Measurements from ENCODE around the gene IMPG2.
"Not testable (repeated sequence)": the region's sequence is repeated elsewhere in the genome, so short reads cannot be mapped to it uniquely, and the experiment has no call there.

The IMPG2 gene

DNA sequence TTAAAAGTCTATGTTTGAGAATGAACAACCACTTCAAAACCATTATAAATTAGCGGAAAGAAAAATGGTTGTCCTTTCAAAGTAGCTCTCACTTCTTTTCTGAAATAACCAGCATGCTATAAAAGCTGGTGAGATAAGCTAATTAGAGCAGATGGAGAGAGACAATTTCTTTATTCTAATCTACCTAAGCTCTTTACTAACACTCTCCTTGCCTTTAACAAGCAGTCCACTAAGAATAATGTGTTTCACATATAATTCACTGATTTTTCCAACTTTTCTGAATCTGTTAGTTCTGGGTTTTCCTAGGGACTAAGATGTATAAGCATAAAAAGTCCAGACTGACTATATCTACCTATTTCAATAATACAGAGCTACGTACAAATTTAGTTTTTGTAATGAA lies at the start of gene IMPG2:
Gene IMPG2, minus strand, starts transcription at position 101 of the 400 bp plus-strand sequence. CDS start 203 bp downstream, outside the sequence.
- H3K4me3 ChIP-seq (ENCODE audit: low read depth, low read length): no peak within 1 kb of the TSS

DNA sequence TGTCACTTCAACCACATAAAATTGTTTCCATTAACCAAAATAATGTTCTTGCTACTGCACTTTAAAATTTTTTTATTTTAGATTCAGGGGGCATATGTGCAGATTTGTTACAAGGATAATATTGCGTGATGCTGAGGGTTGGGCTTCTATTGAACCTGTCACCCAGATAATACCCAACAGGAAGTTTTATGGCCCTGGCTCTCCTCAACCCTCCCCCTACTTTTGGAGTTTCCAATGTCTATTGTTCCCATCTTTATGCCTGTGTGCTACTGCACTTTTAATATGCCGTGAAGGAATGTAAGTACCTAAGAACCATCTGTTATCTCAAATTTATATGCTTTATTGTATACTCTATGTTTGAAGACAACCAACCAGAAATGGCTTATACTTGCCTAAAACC lies 42.0 kb upstream of the IMPG2 start:
- H3K4me3 ChIP-seq (ENCODE audit: low read depth, low read length): no peak overlapping the region

DNA sequence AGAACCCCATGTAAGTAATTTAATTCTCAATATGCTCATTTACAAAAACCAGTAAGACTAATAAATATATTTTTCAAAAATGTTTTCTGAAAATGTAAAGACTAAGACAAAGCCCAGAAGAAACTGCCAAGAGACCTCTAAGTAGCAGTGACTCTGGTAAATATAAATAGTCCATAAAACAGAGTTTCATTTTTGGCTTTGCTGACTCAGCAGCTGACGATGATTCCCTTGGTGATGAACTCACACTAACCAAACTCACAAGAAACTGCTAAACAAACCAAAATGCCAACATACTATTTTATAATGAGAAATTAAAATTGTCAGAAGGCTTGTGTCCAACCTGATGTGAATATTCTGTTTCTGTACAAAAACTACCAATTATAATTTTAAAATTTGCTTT lies 31.5 kb upstream of the IMPG2 start:
- H3K4me3 ChIP-seq (ENCODE audit: low read depth, low read length): no peak overlapping the region

DNA sequence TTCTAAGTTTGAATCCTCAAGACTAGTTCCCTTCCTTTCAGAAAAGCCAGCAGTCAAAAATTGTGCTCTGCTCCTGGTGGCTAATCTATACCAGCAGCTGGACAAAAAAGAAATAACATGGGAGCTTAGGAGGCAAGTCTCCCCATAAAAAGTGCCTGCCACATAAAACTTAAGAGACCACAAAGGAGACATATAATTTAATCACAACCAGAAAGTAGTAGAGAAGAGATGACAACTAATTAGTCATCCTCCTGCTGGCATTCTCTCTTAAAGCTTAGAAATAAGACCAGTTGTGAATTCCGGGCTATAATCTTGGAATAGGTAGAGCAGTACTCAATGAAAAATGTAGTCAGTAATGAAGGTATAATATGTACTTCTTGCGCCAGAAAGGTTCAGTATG lies 20.2 kb upstream of the IMPG2 start:
- no peak overlapping the region for H3K4me3 ChIP-seq (ENCODE audit: low read depth, low read length)

DNA sequence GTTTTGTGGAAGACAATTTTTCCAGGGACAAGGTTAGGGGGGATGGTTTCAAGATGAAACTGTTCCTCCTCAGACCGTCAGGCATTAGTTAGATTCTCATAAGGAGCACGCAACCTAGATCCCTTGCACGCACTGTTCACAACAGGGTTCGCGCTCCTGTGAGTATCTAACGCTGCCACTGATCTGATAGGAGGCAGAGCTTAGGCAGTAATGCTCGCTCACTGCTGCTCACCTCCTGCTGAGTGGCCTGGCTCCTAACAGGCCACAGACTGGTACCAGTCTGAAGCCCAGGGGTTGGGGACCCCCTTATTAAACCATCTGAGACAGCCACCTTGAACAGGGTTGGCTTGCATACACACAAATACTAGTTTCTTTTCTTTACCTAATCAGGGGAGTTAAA lies 13.5 kb upstream of the IMPG2 start:
- no peak overlapping the region for H3K4me3 ChIP-seq (ENCODE audit: low read depth, low read length)

DNA sequence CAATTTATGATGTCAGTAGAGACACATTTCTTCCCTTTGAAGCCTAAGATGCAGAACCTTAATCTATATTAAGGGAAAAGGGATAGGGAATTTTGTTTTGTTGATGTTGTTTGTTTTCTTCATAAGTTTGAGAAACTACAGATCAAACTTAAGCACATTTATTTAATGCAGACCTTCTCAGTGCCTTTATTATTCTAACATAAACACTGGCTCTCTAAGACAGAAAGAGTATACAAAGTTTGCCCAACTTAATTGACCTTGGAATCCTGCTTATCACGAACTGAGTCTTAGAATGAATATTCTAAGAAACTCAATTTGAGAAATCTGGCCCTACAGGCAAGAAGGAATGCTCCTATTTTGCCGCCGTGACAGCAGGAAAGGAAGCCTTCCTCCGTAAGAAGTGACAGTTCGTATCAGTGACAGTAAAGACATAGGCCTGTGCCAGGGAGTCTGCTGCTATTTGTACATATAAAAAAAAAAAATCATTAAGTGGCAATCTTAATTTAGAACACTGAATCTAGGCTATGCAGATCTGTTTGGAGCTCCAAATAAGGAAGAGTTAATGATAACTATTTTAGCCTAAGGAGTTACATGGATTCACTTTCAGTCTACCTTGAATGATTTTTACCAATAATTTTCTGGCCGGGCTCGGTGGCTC lies 8.8 kb upstream of the IMPG2 start:
- H3K4me3 ChIP-seq (ENCODE audit: low read depth, low read length): no peak overlapping the region

DNA sequence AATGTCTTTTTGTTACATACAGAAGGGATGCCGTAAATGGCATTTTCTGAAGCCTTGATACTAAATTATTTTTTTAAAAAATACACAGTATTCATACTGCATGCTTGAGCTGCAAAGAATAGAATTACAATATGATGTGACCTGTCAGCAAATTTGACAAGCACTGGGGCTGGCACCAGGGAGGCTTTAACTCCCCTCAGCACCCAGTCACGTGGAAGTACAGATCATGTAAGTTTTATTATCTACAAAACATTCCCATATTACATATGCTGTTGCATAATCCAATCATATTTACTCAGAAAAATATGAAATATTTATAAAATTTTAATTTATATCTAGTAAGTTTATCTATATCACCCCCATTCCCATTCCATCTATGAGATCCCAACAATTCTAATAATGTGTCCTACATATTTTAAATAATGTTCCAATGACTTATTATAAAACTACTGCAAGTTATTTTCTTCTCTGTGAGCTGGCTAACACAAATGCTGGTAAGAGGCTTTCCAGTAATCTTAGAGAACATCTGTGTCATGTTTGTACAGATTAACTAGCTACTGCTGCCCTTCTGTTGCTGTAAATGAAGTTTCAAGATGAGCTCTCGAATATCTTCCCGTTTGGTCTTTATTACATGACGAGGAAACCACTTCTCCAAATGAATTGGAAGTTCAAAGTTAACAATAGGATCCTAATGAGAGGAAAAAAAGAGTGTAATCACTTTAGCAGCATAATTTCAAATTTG lies 5.2 kb upstream of the IMPG2 start:
- no peak overlapping the region for H3K4me3 ChIP-seq (ENCODE audit: low read depth, low read length)

DNA sequence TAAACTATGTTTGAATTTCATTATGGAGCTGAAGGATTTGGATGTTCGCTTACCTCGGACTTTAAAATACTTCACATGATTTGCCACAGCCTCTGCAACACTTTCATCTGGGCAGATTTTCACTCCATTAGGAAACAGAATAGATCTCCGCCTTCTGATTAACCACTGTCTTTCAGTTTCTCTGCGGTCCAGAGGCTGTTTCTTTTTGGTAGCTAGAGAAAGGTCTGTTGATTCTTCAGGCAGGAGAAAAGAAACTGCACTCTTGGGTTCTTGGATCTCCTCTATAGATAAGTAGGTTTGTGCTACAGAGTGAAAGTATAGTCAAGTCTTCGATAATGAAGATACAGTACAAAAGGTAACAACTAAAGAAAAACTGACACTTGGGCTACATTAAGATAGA lies 844 bp downstream of the IMPG2 start:
- H3K4me3 ChIP-seq (ENCODE audit: low read depth, low read length): no peak overlapping the region

DNA sequence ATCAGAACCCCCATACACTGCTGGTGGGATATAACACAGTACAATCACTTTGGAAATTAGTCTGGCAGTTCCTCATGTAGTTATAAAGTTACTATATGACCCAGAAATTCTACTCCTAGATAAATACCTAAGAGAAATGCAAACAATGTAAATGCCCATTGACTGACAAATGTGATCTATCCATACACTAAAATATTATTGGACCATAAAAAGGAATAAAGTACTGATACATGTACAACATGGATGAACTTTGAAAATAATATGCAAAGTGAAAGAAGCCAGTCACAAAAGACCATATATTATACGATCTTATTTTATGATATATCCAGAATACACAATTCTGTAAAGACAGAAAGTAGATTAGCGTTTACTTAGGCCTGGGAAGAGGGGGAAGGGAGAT lies 7.8 kb downstream of the IMPG2 start:
- H3K4me3 ChIP-seq (ENCODE audit: low read depth, low read length): no peak overlapping the region

DNA sequence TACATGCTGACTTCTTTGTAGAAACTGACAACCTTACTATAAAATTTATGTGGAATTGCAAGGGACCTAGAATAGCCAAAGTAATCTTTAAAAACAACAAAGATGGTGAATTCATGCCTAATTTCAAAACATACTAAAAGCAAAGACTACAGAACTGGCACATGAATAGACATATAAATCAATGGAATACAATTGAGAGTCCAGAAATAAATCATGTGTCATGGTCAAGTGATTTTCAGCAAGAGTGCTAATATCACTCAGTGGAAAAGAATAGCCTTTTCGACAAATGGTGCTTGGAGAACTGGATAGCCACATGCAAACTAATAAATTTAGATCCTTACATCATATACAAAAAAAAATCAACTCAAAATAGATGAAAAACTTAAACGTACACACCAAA lies 8.7 kb downstream of the IMPG2 start:
- H3K4me3 ChIP-seq (ENCODE audit: low read depth, low read length): no peak overlapping the region

DNA sequence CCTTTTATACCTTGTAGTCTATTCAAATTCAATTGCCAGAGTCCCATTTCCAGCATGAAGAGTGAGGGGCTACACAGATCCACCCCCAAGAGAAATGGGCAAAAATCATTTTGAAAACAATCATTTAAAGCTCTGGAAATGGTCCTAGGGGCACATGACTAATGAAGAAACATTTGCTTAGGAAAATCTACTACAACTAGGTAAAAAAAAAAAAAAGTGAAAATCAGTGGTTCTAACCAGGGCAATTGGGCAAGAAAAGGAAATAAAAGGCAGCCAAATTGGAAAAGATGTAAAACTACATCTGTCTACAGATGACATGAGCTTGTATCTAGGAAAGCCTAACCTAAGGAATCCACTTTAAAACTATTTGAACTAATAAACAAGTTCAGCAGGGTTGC lies 9.4 kb downstream of the IMPG2 start:
- no peak overlapping the region for H3K4me3 ChIP-seq (ENCODE audit: low read depth, low read length)

DNA sequence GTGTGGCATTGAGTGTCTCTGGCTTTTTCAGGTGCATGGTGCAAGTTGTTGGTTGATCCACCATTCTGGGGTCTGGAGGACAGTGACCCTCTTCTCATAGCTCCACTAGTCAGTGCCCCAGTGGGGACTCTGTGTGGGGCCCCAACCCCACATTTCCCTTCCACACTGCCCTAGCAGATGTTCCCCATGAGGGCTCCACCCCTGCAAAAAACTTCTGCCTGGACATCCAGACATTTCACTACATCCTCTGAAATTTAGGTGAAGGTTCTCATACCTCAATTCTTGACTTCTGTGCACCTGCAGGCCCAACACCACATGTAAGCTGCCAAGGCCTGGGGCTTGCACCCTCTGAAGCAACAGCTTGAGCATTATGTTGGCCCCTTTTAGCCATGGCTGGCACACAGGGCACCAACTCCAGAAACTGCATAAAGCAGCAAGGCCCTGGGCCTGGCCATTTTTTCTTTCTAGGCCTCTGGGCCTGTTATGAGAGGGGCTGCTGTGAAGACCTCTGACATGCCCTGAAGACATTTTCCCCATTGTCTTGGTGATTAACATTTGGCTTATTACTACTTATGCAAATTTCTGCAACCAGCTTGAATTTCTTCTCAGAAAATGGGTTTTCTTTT lies 12.1 kb downstream of the IMPG2 start:
- not testable (repeated sequence) for H3K4me3 ChIP-seq (ENCODE audit: low read depth, low read length)

DNA sequence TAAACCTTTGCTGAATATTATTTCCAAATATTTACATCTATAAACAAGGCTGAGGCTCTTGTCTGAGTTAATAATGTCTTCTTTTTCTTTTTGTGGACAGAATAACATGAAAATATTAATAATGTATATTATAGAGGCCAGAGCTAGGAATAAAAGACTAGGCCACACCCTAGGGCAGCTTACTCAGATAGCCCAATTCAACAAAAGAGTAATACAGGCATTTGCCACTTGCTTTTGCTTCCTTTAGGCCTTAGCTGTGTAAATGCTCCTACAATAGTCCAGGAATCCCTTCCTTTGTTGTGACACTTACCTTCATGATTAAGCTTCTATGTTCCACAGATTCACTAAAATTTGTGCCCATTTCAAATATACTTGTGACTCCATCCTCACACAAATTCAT lies 16.5 kb downstream of the IMPG2 start:
- H3K4me3 ChIP-seq (ENCODE audit: low read depth, low read length): no peak overlapping the region

DNA sequence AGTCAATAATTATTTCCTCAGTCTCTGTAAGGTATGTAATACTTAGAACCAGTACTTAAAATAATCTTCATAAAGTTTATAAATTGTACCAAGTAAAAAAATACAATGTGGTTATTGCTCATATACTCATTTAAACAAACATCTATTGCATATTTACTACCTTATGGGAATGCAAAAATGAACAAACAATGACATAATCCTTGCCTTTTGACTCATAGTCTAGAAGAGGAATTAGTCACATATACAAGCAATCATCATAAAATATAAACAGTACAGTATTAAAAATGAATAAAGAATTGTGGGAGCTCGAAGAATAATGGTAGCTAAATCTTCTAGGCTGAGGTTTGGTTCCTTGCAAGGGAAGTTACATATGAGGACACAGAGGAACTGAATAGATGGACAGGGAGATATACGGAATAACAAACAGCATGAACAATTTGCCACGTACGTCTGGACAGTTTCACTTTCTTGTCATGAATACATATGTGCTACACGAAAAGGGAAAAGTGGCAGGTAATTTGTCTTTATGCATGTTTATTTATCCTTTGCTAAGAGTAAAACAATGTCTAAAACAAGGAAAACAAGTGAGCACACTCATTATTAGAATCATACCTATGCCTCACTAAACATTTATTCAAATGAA lies 17.2 kb downstream of the IMPG2 start:
- no peak overlapping the region for H3K4me3 ChIP-seq (ENCODE audit: low read depth, low read length)

DNA sequence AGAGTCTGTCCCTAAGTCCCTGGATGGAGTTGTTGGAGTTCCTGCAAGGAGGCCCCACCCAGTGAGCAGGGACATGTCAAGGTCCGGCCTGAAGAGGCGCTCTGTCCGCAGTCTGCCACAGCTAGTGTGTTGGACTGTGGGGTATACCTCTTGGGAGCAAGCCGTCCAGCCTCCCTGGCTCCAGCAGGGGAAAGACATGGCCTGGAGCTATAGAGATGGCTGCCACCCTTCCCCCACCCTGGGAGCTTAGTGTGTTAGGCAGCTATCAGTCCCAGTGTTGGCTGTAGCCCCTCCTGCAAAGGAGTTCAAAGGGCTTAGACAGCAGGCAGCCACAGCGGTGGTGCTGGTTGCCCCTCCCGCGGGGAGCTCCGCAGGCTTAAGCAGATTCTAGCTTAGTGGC lies 20.3 kb downstream of the IMPG2 start:
- no peak overlapping the region for H3K4me3 ChIP-seq (ENCODE audit: low read depth, low read length)

DNA sequence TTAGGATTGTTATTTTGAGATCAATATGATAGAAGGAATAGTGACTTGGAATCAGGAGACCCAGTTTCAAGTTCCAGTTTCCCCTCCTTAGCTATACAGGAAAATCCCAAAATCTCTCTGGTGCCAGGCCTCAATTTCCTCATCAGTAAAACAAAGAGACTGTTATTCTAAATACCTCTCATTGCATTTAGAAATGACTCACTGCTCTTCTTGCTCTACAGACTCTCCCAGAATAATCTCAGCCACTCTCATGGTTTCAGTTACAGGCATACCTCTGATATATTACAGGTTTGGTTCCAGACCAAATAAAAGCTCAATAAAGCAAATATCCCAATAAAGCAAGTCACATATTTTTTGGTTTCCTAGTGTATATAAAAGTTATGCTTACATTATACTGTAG lies 28.3 kb downstream of the IMPG2 start:
- H3K4me3 ChIP-seq (ENCODE audit: low read depth, low read length): no peak overlapping the region

DNA sequence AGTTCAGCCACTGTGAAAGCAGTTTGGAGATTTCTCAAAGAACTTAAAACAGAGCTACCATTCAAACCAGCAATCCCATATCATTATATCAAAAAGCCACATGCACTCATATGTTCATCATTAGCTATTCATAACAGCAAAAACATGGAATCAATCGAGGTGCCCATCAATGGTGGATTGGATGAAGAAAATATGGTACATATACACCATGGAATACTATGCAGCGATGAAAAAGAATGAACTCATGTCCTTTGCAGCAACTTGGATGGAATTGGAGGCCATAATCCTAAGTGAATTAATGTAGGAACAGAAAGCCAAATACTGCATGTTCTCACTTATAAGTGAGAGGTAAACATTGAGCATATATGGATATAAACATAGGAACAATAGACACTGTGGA lies 32.1 kb downstream of the IMPG2 start:
- no peak overlapping the region for H3K4me3 ChIP-seq (ENCODE audit: low read depth, low read length)

DNA sequence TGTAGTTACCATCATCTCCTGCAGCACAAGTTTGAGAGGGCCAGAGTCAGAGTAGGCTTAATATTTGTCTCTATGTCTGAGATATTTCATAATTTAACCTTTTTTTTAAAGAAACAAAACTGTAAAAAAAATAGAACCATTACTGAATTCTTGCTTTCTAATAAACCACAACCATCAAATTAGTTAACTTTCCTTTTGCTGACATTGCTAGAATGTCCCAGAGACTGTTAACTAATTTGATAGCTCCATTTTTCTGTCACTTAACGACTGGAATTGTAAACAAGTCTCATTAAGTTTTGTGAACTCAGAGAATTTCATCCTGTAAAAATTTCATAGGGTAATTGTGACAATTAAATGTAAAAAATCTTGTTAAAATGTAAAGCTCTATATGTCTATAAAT lies 35.6 kb downstream of the IMPG2 start:
- H3K4me3 ChIP-seq (ENCODE audit: low read depth, low read length): no peak overlapping the region

DNA sequence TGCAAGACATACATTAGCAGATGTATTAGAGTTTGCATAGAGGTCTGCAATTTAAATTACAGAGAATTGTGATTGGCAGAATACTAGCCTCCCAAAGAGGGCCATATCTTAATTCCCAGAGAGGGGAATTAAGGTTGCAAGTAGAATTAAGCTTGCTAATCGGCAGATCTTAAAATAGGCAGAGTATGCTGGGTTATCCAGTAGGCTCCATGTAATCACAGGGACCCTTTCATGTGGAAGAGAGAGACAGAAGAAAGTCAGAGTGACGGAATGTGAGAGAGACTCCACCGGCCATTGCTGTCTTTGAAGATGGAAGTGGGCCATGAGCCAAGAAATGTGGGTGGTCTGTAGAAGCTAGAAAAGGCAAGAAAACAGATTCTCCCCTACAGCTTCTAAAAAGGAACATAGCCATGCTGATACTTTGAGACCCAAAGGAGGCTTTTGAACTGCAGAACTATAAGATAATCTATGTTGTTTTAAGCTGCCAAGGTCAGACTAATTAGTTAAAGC lies 38.8 kb downstream of the IMPG2 start:
- H3K4me3 ChIP-seq (ENCODE audit: low read depth, low read length): no peak overlapping the region

DNA sequence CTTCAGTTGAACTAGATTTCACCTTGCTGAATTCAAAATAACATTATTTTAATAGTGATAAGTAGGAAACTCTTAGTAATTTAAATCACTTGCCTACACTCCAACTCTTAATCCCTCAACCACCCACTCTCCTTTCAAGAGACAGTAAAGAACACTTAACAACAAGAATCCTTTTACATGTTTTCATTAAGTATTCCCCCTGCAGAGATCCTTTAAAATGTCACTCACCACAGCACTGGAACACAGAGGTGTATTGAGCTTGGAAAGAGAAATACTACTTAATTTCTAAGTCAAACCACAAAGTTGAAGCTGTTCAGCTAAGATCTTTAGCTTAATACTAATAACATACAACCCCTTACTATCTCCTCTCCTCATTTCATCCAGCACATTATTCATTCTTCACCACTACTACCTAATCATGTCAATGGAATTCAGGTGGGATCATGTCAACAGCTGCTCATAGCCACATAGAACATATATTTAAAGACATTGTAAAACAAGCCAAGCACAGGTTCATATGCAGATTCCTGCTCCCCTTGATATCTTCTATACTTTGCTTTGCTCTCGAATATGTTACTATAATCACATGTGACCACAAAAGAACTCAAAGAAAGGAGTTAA lies 40.5 kb downstream of the IMPG2 start:
- H3K4me3 ChIP-seq (ENCODE audit: low read depth, low read length): no peak overlapping the region

DNA sequence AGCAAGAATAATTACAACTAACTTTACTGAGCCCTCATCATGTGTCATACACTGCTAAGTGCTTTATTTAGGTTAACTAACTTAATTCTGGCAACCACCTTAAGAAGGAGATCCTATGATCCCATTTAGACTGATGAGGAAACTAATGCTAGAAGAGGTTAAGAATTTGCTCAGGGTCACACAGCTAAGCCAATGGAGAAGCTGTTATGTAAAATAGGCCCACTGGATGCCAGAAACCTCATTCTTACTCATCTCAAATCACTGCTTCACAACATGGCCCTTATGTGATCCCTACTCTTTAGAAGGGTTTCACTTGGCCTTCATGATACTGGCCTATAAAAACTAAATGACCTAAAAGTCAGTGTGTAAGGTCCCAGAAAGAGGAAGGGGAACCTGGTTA lies 41.2 kb downstream of the IMPG2 start:
- H3K4me3 ChIP-seq (ENCODE audit: low read depth, low read length): no peak overlapping the region
